ENCODE data around the gene SDF2L1.
"Not testable (repeated sequence)": the region's sequence is repeated elsewhere in the genome, so short reads cannot be mapped to it uniquely, and the experiment has no call there.

Gene SDF2L1

GRCh38 chr22:21688341-21688705 is 46.2 kb downstream of the SDF2L1 start:
- no peak for FAIRE-seq

GRCh38 chr22:21688706-21689381 is 46.7 kb downstream of the SDF2L1 start:
- FAIRE-seq = no peak

- no peak for FAIRE-seq
Observed at GRCh38 chr22:21690401-21690801, 48.3 kb downstream of the SDF2L1 start.

GRCh38 chr22:21691816-21692215 is 49.7 kb downstream of the SDF2L1 start:
- no peak for FAIRE-seq

GRCh38 chr22:21692856-21693255 is 50.8 kb downstream of the SDF2L1 start:
- FAIRE-seq = not testable (repeated sequence)

GRCh38 chr22:21693333-21693998 is 51.4 kb downstream of the SDF2L1 start:
- FAIRE-seq = no peak

Measured in TTC549 (cell line).